Fibroblast of lung (primary cell): Measurements from ENCODE around the gene ADRA1B.

Experiments used
- EZH2 ChIP-seq: IDR thresholded peaks from 2 replicates; pipeline ENCODE4 v1.5.1; 2012; ENCODE audit warnings: low read length, control low read depth, mild to moderate bottlenecking; ENCODE audit errors: missing control alignments
- TF ChIP-seq, protein P1 (sequence below), 2 donors: IDR thresholded peaks in 1 of 2; conservative IDR thresholded peaks in 1 of 2; 1 replicate in 1 of 2; 2 replicates in 1 of 2; pipeline ENCODE4 v1.5.1; 2011 to 2012; ENCODE audit warnings: low read length in 2 of 2, control low read depth in 1 of 2, inconsistent platforms in 1 of 2, low read depth in 1 of 2, mild to moderate bottlenecking in 1 of 2

DNA sequence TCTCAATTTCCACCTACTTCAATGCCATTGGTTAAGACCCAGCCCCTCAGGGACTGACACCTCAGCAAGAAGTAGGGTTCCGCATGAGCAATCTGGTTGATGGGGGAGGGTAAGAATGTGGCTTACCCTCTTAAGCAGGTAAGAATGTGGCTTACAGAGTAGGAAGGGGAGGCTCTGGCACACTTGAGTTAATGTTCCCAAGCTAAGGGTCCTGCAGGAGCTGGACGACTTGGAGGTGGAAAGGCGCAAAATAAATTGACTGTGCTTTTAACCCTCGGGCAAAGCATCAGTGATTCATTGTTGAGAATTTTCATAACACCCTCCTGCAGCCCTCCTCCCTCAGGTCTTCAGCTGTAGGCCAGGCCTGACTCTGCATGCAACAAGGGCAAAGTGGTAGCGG lies 24.9 kb upstream of the ADRA1B start:
- TF ChIP-seq, protein P1, sequence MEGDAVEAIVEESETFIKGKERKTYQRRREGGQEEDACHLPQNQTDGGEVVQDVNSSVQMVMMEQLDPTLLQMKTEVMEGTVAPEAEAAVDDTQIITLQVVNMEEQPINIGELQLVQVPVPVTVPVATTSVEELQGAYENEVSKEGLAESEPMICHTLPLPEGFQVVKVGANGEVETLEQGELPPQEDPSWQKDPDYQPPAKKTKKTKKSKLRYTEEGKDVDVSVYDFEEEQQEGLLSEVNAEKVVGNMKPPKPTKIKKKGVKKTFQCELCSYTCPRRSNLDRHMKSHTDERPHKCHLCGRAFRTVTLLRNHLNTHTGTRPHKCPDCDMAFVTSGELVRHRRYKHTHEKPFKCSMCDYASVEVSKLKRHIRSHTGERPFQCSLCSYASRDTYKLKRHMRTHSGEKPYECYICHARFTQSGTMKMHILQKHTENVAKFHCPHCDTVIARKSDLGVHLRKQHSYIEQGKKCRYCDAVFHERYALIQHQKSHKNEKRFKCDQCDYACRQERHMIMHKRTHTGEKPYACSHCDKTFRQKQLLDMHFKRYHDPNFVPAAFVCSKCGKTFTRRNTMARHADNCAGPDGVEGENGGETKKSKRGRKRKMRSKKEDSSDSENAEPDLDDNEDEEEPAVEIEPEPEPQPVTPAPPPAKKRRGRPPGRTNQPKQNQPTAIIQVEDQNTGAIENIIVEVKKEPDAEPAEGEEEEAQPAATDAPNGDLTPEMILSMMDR (conservative IDR thresholded peaks at IDR 0.05 in 1 of 2, IDR thresholded peaks at IDR 0.05 in 1 of 2; ENCODE audit: low read depth in 1 of 2, low read length in 2 of 2), result no peak
- no peak for TF ChIP-seq EZH2
